ENCODE data around the gene KRT75. TPM values are rescaled to one million over a fixed set of nuclear protein-coding genes. Genes with fewer than 3 reads are reported as not detected.
A peak's percentile ranks its signal among the peaks of the same experiment; 100 is the strongest.

Gene KRT75
- total and polyA plus RNA-seq, 2 of the 13 experiments (the other 11 are each of a cell fraction or from before 2014, with no cell fraction given), result not detected

- Histone ChIP-seq H3K9me3 (ENCODE audit: low read length) (no peaks in the 10 kb centered on the region), H4K20me1 (ENCODE audit: insufficient read depth, low read length) (no peaks in the 10 kb centered on the region), H3K36me3 (replicated peaks in 1 of 2; ENCODE audit: control insufficient read depth in 1 of 2, insufficient read depth in 2 of 2, low read length in 2 of 2) (no peaks in the 10 kb centered on the region), H3K9ac (ENCODE audit: insufficient read depth, low read depth, low read length) (no peak overlapping the region), H3K27ac (ENCODE audit: extremely low read length, insufficient read depth, low read length) (no peak overlapping the region), H3K4me3 (replicated peaks in 1 of 3; ENCODE audit: insufficient read depth in 1 of 3, low read depth in 2 of 3, low read length in 3 of 3) (no peak overlapping the region), H3K27me3 (ENCODE audit: control insufficient read depth in 1 of 2, insufficient read depth in 2 of 2, low read length in 2 of 2) (peaks cover 4 to 15% of the 10 kb centered on the region in 2 experiments; a peak in 3 of 5 replicates), H3K4me1 (ENCODE audit: insufficient read depth, low read length) (no peaks in the 10 kb centered on the region; the same call in 1 of the 2 replicates), H2AFZ (ENCODE audit: low read length) (no peak overlapping the region), H3K4me2 (ENCODE audit: low read depth, low read length) (no peak overlapping the region), H3K79me2 (ENCODE audit: insufficient read depth, low read length) (no peaks in the 10 kb centered on the region)
- WGBS (ENCODE audit: low lambda C conversion rate), result 33% methylated on average over 5 of the region's 6 CpGs
- DNase-seq (ENCODE audit: low spot score), result no peak
- ChIA-PET POLR2A (no interaction called here), CTCF (ENCODE audit: low intra/inter-chr PET ratio, low total read pairs) (no interaction called here)
- no peak for ATAC-seq
- TF ChIP-seq ZFX (CRISPR knock-in tag; IDR thresholded peaks at IDR 0.05; ENCODE audit: low read depth) (no peak), ZNF766 (CRISPR knock-in tag; IDR thresholded peaks at IDR 0.05; ENCODE audit: borderline replicate concordance) (no peak), MXD4 (CRISPR knock-in tag; IDR thresholded peaks at IDR 0.05) (no peak), ZNF10 (CRISPR knock-in tag; IDR thresholded peaks at IDR 0.05; ENCODE audit: borderline replicate concordance, low read depth) (no peak), ZNF839 (CRISPR knock-in tag; IDR thresholded peaks at IDR 0.05; ENCODE audit: borderline replicate concordance) (no peak), GMEB2 (CRISPR knock-in tag; IDR thresholded peaks at IDR 0.05; ENCODE audit: low read depth) (no peak), ZBTB44 (CRISPR knock-in tag; IDR thresholded peaks at IDR 0.05) (no peak), SRSF9 (IDR thresholded peaks at IDR 0.05; ENCODE audit: borderline replicate concordance, insufficient read depth, low read depth, low read length, poor library complexity, severe bottlenecking) (no peak), TMF1 (CRISPR knock-in tag; IDR thresholded peaks at IDR 0.05; ENCODE audit: low read depth) (no peak), ZNF577 (CRISPR knock-in tag; IDR thresholded peaks at IDR 0.05; ENCODE audit: borderline replicate concordance, low read depth) (no peak), ZNF331 (CRISPR knock-in tag; IDR thresholded peaks at IDR 0.05) (no peak), MAFK (conservative IDR thresholded peaks at IDR 0.05 in 1 of 2, IDR thresholded peaks at IDR 0.05 in 1 of 2; ENCODE audit: low read length in 2 of 2) (peak; percentile 62 to 65; a peak in 3 of 4 replicates), KLF16 (CRISPR knock-in tag; IDR thresholded peaks at IDR 0.05) (no peak), MAFF (IDR thresholded peaks at IDR 0.05; ENCODE audit: low read depth, low read length) (peak; percentile 47; the same call in 1 of the 2 replicates)
- in situ Hi-C loops (cut with HindIII; ENCODE audit: extremely low pct_ligation_motif_present, low pct_unique_long_range_greater_than_20kb) (no loop called here), intact Hi-C loops (cut with micrococcal nuclease; ENCODE audit: unreplicated experiment) (no loop called here)
- no TSS peak for BruUV-seq (replicated peaks)
- no peak for FAIRE-seq
Measured at GRCh38 chr12:52432559-52433207, 1.5 kb downstream of the KRT75 start.
